Kidney (tissue), 14 donors: ENCODE results near the gene PPFIBP1. TPM values are rescaled to one million over a fixed set of nuclear protein-coding genes. Genes with fewer than 3 reads are reported as not detected.

Experiments
- DNase-seq, 5 donors: peaks; one replicate each; pipeline ENCODE4 v3.0.0-alpha.2; 2013 to 2020
- FAIRE-seq: peaks from 2 replicates; lab custom pipeline; 2012; peaks lifted over from hg19 to GRCh38; lab: Jason Lieb, UNC
- H3K27ac ChIP-seq, 2 donors: one replicate each; pipeline ENCODE4 v1.7.0; 2013; ENCODE audit warnings: low read depth in 2 of 2, low read length in 2 of 2, inconsistent platforms in 1 of 2
- H3K27me3 ChIP-seq: one replicate; pipeline ENCODE4 v1.7.1; 2013; ENCODE audit warnings: low read length, inconsistent platforms; ENCODE audit not compliant: control insufficient read depth, insufficient read depth
- H3K36me3 ChIP-seq, 3 donors: one replicate each; pipeline versions ENCODE4 v1.7.0 to v1.7.1; 2013; ENCODE audit warnings: low read length in 3 of 3, control low read depth in 1 of 3, inconsistent platforms in 1 of 3; ENCODE audit not compliant: insufficient read depth in 3 of 3, control insufficient read depth in 2 of 3
- H3K4me1 ChIP-seq, 3 donors: one replicate each; pipeline versions ENCODE4 v1.7.0 to v1.7.1; 2013; ENCODE audit warnings: low read length in 3 of 3, inconsistent platforms in 1 of 3, low read depth in 1 of 3; ENCODE audit not compliant: control insufficient read depth in 2 of 3, insufficient read depth in 2 of 3
- H3K4me3 ChIP-seq, 3 donors: one replicate each; pipeline versions ENCODE4 v1.7.0 to v1.8.1; 2013; ENCODE audit warnings: low read length in 3 of 3, control low read depth in 1 of 3, inconsistent platforms in 1 of 3
- H3K9ac ChIP-seq, 3 donors: one replicate each; pipeline versions ENCODE4 v1.7.0 to v1.7.1; 2013; ENCODE audit warnings: low read length in 3 of 3, control low read depth in 1 of 3, inconsistent platforms in 1 of 3
- H3K9me3 ChIP-seq, 3 donors: one replicate each; pipeline versions ENCODE4 v1.7.0 to v1.7.1; 2013; ENCODE audit warnings: low read length in 3 of 3, control low read depth in 1 of 3, inconsistent platforms in 1 of 3; ENCODE audit not compliant: control insufficient read depth in 2 of 3, insufficient read depth in 1 of 3
- intact Hi-C: fragments of 100-400 bp; cut with DNase I; formaldehyde crosslinking; loops from one replicate; pipeline ENCODE4 v1.11.1; 2022
- polyA plus RNA-seq: library from polyadenylated mRNA; stranded (reverse); fragments of 350-450 nt; fragmentation: Illumina TruSeq; extraction: RNeasy Lipid Tissue Mini Kit (QIAGEN cat#74804); gene quantifications from one replicate; pipeline ENCODE4 v1.2.3, GENCODE V29; 2014; ENCODE audit warnings: low read depth, low replicate concordance; ENCODE audit not compliant: insufficient read depth
- total RNA-seq: library from RNA; stranded (reverse); fragmentation: NEBNext Ultra II Directional; extraction: Animal tissue kit (Norgen Biotek cat#: 25700); gene quantifications from one replicate; pipeline ENCODE4 v1.2.1, GENCODE V29; 2021
- TF ChIP-seq, protein P1 (sequence below): IDR thresholded peaks from 3 replicates; pipeline ENCODE4 v1.5.1; 2012; ENCODE audit warnings: mild to moderate bottlenecking, moderate library complexity, borderline replicate concordance; ENCODE audit not compliant: insufficient read depth; ENCODE audit errors: extremely low read depth
- donor health status: control.
- donor health status: control.
- donor health status: control.
- donor health status: control.
- donor health status: control.
- donor health status: DM: yes; HTN: yes; CAD: no.
- donor health status: Normal renal cell carcinoma (clear cell type).

PPFIBP1 gene
- total and polyA plus RNA-seq, 2 donors from 2014 or later: 12.7 to 175 TPM

DNA sequence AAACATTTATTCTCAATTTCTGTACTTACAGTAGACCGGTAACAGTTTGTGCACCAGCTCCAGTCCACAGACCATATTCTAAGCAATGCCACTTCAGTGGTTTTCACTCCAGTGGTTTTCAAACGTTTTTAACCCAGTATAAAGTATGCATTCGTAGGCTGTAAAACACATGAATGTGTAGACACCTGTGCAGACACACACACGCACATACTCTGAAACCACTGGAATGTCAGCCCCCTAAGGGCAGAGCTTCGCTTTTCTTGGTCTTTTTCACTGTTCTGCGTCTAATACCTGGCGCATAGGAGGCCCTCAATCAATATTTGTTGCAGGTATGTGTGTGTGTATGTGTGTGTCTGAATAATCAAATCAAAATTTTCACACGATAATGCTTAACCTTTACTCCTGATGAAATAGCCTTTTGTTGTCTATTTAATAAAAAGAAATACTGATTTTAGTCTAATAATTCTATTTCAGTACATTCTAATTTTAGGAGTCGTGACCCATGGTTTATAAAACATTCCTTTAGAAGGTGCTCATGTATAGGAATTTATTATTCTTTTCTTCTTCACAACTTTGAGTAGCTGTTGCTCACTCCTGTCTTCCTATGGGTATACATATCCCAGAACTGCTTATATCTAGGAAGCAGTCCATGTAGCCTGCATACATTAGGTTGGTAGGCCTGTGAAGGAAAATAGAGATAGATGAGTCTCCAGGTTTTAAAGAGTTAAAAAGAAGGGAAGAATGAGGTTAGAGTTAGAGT, 98.6 kb downstream of the PPFIBP1 start:
- TF ChIP-seq, protein P1, sequence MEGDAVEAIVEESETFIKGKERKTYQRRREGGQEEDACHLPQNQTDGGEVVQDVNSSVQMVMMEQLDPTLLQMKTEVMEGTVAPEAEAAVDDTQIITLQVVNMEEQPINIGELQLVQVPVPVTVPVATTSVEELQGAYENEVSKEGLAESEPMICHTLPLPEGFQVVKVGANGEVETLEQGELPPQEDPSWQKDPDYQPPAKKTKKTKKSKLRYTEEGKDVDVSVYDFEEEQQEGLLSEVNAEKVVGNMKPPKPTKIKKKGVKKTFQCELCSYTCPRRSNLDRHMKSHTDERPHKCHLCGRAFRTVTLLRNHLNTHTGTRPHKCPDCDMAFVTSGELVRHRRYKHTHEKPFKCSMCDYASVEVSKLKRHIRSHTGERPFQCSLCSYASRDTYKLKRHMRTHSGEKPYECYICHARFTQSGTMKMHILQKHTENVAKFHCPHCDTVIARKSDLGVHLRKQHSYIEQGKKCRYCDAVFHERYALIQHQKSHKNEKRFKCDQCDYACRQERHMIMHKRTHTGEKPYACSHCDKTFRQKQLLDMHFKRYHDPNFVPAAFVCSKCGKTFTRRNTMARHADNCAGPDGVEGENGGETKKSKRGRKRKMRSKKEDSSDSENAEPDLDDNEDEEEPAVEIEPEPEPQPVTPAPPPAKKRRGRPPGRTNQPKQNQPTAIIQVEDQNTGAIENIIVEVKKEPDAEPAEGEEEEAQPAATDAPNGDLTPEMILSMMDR: no peak
- H3K4me3 ChIP-seq: no peak overlapping the region
- intact Hi-C loops: no loop called here
- no peak for FAIRE-seq
- no peaks in the 10 kb centered on the region for H3K27me3 ChIP-seq
- no peak overlapping the region for H3K9ac ChIP-seq
- no peak for DNase-seq
- no peaks in the 10 kb centered on the region for H3K9me3 ChIP-seq
- no peak overlapping the region for H3K27ac ChIP-seq
- H3K4me1 ChIP-seq: peaks cover 0 to 8% (median 7%) of the 10 kb centered on the region in 3 donors
- H3K36me3 ChIP-seq: no peaks in the 10 kb centered on the region

DNA sequence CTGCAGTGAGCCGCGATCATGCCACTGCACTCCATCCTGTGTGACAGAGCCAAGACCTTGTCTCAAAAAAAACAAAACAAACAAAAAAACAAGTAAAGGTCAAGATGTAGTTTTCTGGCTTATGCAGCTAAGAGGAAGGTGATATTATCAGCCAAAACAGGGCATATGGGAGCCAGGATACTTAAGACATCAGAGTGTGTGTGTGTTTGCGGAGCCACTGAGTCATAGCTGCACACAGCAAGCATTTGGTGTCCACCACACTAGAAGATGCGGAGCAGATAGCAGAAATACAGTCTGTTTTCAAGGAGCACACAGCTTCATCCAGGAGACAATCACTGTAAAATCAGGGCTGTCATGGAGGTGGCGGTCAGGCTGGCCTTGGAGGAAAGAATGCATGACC, 99.6 kb downstream of the PPFIBP1 start:
- Histone ChIP-seq H3K36me3 (no peaks in the 10 kb centered on the region), H3K9me3 (no peaks in the 10 kb centered on the region), H3K27me3 (no peaks in the 10 kb centered on the region), H3K4me3 (no peak overlapping the region), H3K9ac (no peak overlapping the region), H3K4me1 (peaks cover 0 to 8% (median 7%) of the 10 kb centered on the region in 3 donors), H3K27ac (no peak overlapping the region)
- TF ChIP-seq, protein P1: no peak
- DNase-seq (no peak), FAIRE-seq (no peak)
- intact Hi-C loops: no loop called here

DNA sequence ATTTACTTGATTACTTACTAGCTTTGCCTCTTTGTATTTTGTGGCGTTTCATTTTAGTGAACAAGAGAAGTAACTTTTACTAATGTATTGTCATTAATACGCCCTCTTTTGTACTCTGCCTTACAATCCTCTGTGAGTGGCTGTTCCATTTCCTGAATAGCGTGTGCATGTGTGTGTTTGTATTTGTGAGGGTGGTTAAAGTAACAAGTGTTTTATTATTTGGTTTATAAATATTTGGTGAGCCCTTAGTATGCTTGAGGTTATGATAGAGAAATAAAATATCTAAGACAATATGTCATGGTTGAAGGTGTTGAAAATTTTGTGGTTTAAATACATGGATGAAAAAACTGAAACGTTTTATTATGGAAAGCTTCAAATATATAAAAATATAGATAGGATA, 100.6 kb downstream of the PPFIBP1 start:
- H3K36me3 ChIP-seq: no peaks in the 10 kb centered on the region
- DNase-seq (no peak), FAIRE-seq (no peak)
- H3K27ac ChIP-seq: no peak overlapping the region
- no peak overlapping the region for H3K4me3 ChIP-seq
- no peak overlapping the region for H3K9ac ChIP-seq
- TF ChIP-seq, protein P1: no peak
- no peaks in the 10 kb centered on the region for H3K9me3 ChIP-seq
- intact Hi-C loops: no loop called here
- H3K4me1 ChIP-seq: peaks cover 0 to 7% (median 4%) of the 10 kb centered on the region in 3 donors
- no peaks in the 10 kb centered on the region for H3K27me3 ChIP-seq
